H1 (cell line): ENCODE results near the gene ESRRB. TPM values are rescaled to one million over a fixed set of nuclear protein-coding genes. Genes with fewer than 3 reads are reported as not detected.

Experiments used
- CTCF ChIA-PET: fragments of 300-600 bp; sonication (Branson Sonifier 250); formaldehyde crosslinking; loops from one replicate; lab custom pipeline; 2021; ENCODE audit not compliant: partially characterized antibody; lab: Charles Lee
- POLR2A ChIA-PET: fragments of 300-600 bp; sonication (Branson Sonifier 250); formaldehyde crosslinking; loops from one replicate; lab custom pipeline; 2021; ENCODE audit warnings: inconsistent platforms; ENCODE audit not compliant: partially characterized antibody; lab: Charles Lee
- DNase-seq, 2 experiments: peaks; one replicate each; pipeline versions ENCODE4 v3.0.0 to v3.0.0-alpha.2; 2010 to 2022; ENCODE audit warnings: low spot score in 2 of 2, low read depth in 1 of 2, mixed read lengths in 1 of 2
- FAIRE-seq: peaks from 2 replicates; lab custom pipeline; 2011; peaks lifted over from hg19 to GRCh38; lab: Jason Lieb, UNC
- H2AFZ ChIP-seq: 2 replicates; pipeline ENCODE4 v1.8.1; 2012; ENCODE audit warnings: low read length, inconsistent platforms
- H2AK5ac ChIP-seq: 2 replicates; pipeline ENCODE4 v1.6.1; 2013; ENCODE audit warnings: low read depth, low read length
- H2BK120ac ChIP-seq: replicated peaks from 2 replicates; pipeline ENCODE3; 2013; ENCODE audit warnings: low read depth, low read length, inconsistent platforms
- H2BK12ac ChIP-seq: 2 replicates; pipeline ENCODE4 v1.6.1; 2013; ENCODE audit warnings: low read depth, low read length
- H2BK15ac ChIP-seq: 2 replicates; pipeline ENCODE4 v1.6.1; 2013; ENCODE audit warnings: low read length
- H2BK20ac ChIP-seq: 2 replicates; pipeline ENCODE4 v1.6.1; 2013; ENCODE audit warnings: low read length
- H2BK5ac ChIP-seq: 2 replicates; pipeline ENCODE4 v1.6.1; 2013; ENCODE audit warnings: low read depth, low read length
- H3K14ac ChIP-seq: 2 replicates; pipeline ENCODE4 v1.6.1; 2013; ENCODE audit warnings: inconsistent platforms; ENCODE audit not compliant: insufficient read length
- H3K18ac ChIP-seq: 2 replicates; pipeline ENCODE4 v1.6.1; 2013; ENCODE audit warnings: low read length; ENCODE audit errors: extremely low read depth
- H3K23ac ChIP-seq: 2 replicates; pipeline ENCODE4 v1.6.1; 2013; ENCODE audit warnings: inconsistent platforms; ENCODE audit not compliant: insufficient read length
- H3K23me2 ChIP-seq: 2 replicates; pipeline ENCODE4 v1.6.1; 2013; ENCODE audit warnings: low read depth, low read length
- H3K27ac ChIP-seq: 2 replicates; pipeline ENCODE4 v1.6.1; 2011; ENCODE audit warnings: low read depth, low read length, inconsistent platforms
- H3K27me3 ChIP-seq, 4 experiments: replicated peaks in 1 of 4; 1 replicate in 1 of 4; 2 replicates in 3 of 4; pipeline versions ENCODE4 v1.6.1 to v1.8.1; 2011 to 2013; ENCODE audit warnings: low read length in 3 of 4, mild to moderate bottlenecking in 3 of 4, inconsistent platforms in 2 of 4, mixed read lengths in 2 of 4, moderate library complexity in 1 of 4; ENCODE audit not compliant: control insufficient read depth in 3 of 4, insufficient read depth in 3 of 4; ENCODE audit errors: extremely low read depth in 1 of 4
- H3K36me3 ChIP-seq, 4 experiments: 2 replicates each; pipeline versions ENCODE4 v1.6.1 to v1.8.1; 2011 to 2013; ENCODE audit warnings: mild to moderate bottlenecking in 4 of 4, low read length in 3 of 4, moderate library complexity in 2 of 4, control low read depth in 1 of 4, inconsistent platforms in 1 of 4; ENCODE audit not compliant: insufficient read depth in 4 of 4, control insufficient read depth in 2 of 4
- H3K4ac ChIP-seq: replicated peaks from 2 replicates; pipeline ENCODE3; 2013; ENCODE audit warnings: low read length, low read depth, mixed read lengths, inconsistent platforms; ENCODE audit not compliant: insufficient read length
- H3K4me1 ChIP-seq, 4 experiments: replicated peaks in 1 of 4; 1 replicate in 1 of 4; 2 replicates in 3 of 4; pipeline versions ENCODE4 v1.6.1 to v1.8.1; 2011 to 2013; ENCODE audit warnings: low read length in 3 of 4, inconsistent platforms in 2 of 4, mixed read lengths in 1 of 4; ENCODE audit not compliant: insufficient read depth in 4 of 4, control insufficient read depth in 3 of 4
- H3K4me2 ChIP-seq, 2 experiments: 2 replicates each; pipeline versions ENCODE4 v1.6.1 to v1.8.1; 2011 to 2013; ENCODE audit warnings: low read depth in 2 of 2, low read length in 2 of 2, control low read depth in 1 of 2, inconsistent platforms in 1 of 2, mild to moderate bottlenecking in 1 of 2; ENCODE audit not compliant: insufficient read depth in 1 of 2
- H3K4me3 ChIP-seq, 4 experiments: fragments of 200-600, 300-600 bp in 1 of 4; sonication (generic), shearing (Covaris generic), sonication (Bioruptor Twin) in 1 of 4; 2 replicates each; pipeline versions ENCODE4 v1.5.1 to v1.8.1; 2011 to 2016; ENCODE audit warnings: low read length in 4 of 4, low read depth in 3 of 4, control low read depth in 2 of 4, inconsistent platforms in 2 of 4, mild to moderate bottlenecking in 2 of 4, mixed read lengths in 1 of 4, moderate library complexity in 1 of 4; ENCODE audit not compliant: insufficient read depth in 2 of 4; ENCODE audit errors: extremely low read depth in 1 of 4
- H3K56ac ChIP-seq: replicated peaks from 2 replicates; pipeline ENCODE3; 2013; ENCODE audit warnings: low read depth, mild to moderate bottlenecking, mixed read lengths, low read length, inconsistent platforms; ENCODE audit not compliant: insufficient read length
- H3K79me1 ChIP-seq: 2 replicates; pipeline ENCODE4 v1.6.1; 2013; ENCODE audit warnings: low read depth, low read length, control low read depth
- H3K79me2 ChIP-seq, 2 experiments: 2 replicates each; pipeline versions ENCODE4 v1.6.1 to v1.8.1; 2012 to 2013; ENCODE audit warnings: low read length in 2 of 2, mild to moderate bottlenecking in 2 of 2, inconsistent platforms in 1 of 2; ENCODE audit not compliant: insufficient read depth in 2 of 2, control insufficient read depth in 1 of 2
- H3K9ac ChIP-seq, 4 experiments: replicated peaks in 1 of 4; 1 replicate in 1 of 4; 2 replicates in 3 of 4; pipeline versions ENCODE4 v1.6.1 to v1.8.1; 2011 to 2013; ENCODE audit warnings: low read depth in 3 of 4, low read length in 3 of 4, control low read depth in 2 of 4, mild to moderate bottlenecking in 2 of 4, moderate library complexity in 2 of 4, inconsistent platforms in 1 of 4; ENCODE audit errors: extremely low read depth in 1 of 4
- H3K9me3 ChIP-seq, 2 experiments: 2 replicates each; pipeline versions ENCODE4 v1.6.1 to v1.8.1; 2012 to 2013; ENCODE audit warnings: mild to moderate bottlenecking in 2 of 2, moderate library complexity in 2 of 2, control low read depth in 1 of 2, inconsistent platforms in 1 of 2, low read depth in 1 of 2, low read length in 1 of 2, mixed read lengths in 1 of 2; ENCODE audit not compliant: insufficient read depth in 2 of 2
- H4K20me1 ChIP-seq, 2 experiments: replicated peaks in 1 of 2; 2 replicates each; pipeline versions ENCODE3 to v1.8.1; 2011 to 2013; ENCODE audit warnings: inconsistent platforms in 2 of 2, low read length in 2 of 2, mild to moderate bottlenecking in 1 of 2; ENCODE audit not compliant: insufficient read depth in 2 of 2, control insufficient read depth in 1 of 2
- H4K5ac ChIP-seq: 2 replicates; pipeline ENCODE4 v1.6.1; 2013; ENCODE audit warnings: low read length, low read depth, mixed read lengths, inconsistent platforms; ENCODE audit not compliant: insufficient read length
- H4K8ac ChIP-seq: 2 replicates; pipeline ENCODE4 v1.8.0; 2013; ENCODE audit warnings: mild to moderate bottlenecking, moderate library complexity, low read length, inconsistent platforms; ENCODE audit not compliant: insufficient read depth; ENCODE audit errors: extremely low read depth
- H4K91ac ChIP-seq: replicated peaks from 2 replicates; pipeline ENCODE3; 2013; ENCODE audit warnings: low read length, mixed read lengths, inconsistent platforms; ENCODE audit not compliant: insufficient read length
- ASH2L ChIP-seq: fragments of 200-600, 300-600 bp; sonication (generic); IDR thresholded peaks from one replicate; pipeline ENCODE4 v1.7.1; 2017; ENCODE audit warnings: low read length
- ATF3 ChIP-seq: IDR thresholded peaks from 2 replicates; pipeline ENCODE4 v1.6.1; 2011; ENCODE audit warnings: low read depth, mild to moderate bottlenecking, low read length; ENCODE audit not compliant: insufficient read depth
- BCL11A ChIP-seq, 2 experiments: IDR thresholded peaks; one replicate each; pipeline ENCODE4 v1.6.1; 2011; ENCODE audit warnings: low read depth in 2 of 2, low read length in 2 of 2, mild to moderate bottlenecking in 2 of 2
- CEBPB ChIP-seq: IDR thresholded peaks from 2 replicates; pipeline ENCODE4 v1.6.1; 2012; ENCODE audit warnings: low read depth, low read length
- FOSL1 ChIP-seq: IDR thresholded peaks from 2 replicates; pipeline ENCODE4 v1.6.1; 2011; ENCODE audit warnings: mild to moderate bottlenecking, low read depth, low read length, moderate library complexity; ENCODE audit not compliant: insufficient read depth
- RBBP5 ChIP-seq: IDR thresholded peaks from 2 replicates; pipeline ENCODE4 v1.7.1; 2012; ENCODE audit warnings: low read depth, mild to moderate bottlenecking, inconsistent platforms, low read length, moderate library complexity, borderline replicate concordance
- RFX5 ChIP-seq: IDR thresholded peaks from 2 replicates; pipeline ENCODE4 v1.6.1; 2011; ENCODE audit warnings: low read depth, low read length, improper control_type of control experiment, borderline replicate concordance
- RNF2 ChIP-seq: fragments of 200-900, 300-1000 bp; sonication (generic); IDR thresholded peaks from 2 replicates; pipeline ENCODE4 v1.7.1; 2016; ENCODE audit warnings: borderline replicate concordance, low read depth, mild to moderate bottlenecking, antibody characterized with exemption, low read length; ENCODE audit not compliant: poor library complexity, severe bottlenecking; ENCODE audit errors: missing control alignments
- WGBS, 2 experiments: shearing (Covaris generic) in 1 of 2; methylation state at CpG; one replicate each; pipeline versions ENCODE4 v1.1.6 to v1.1.7; 2013 to 2015; ENCODE audit warnings: low lambda C conversion rate in 2 of 2, mixed read lengths in 2 of 2, inconsistent platforms in 1 of 2, low coverage in 1 of 2, missing lambda C conversion rate in 1 of 2; ENCODE audit not compliant: insufficient replicate concordance in 2 of 2, insufficient coverage in 1 of 2, insufficient read length in 1 of 2; ENCODE audit errors: extremely low coverage in 1 of 2, missing lambda C conversion rate in 1 of 2; 5-methylcytosine and 5-hydroxymethylcytosine counted together
- polyA plus RNA-seq, 7 experiments: library from polyadenylated mRNA; depleted of rRNA in 3 of 7; stranded (reverse) in 5 of 7; unstranded in 2 of 7; fragments of >200 nt in 5 of 7; fragments of 200-250 nt in 2 of 7; gene quantifications; 1 replicate in 5 of 7; 2 replicates in 1 of 7; 4 replicates in 1 of 7; pipeline versions ENCODE4 v1.2.1 to v1.2.3, GENCODE V29; 2011 to 2013; ENCODE audit warnings: missing spikeins in 2 of 7, mixed read lengths in 2 of 7
- total RNA-seq: library from RNA; stranded (reverse); fragmentation: NEBNext Ultra II Directional; extraction: Animal tissue kit (Norgen Biotek cat#: 25700); gene quantifications from 2 replicates; pipeline ENCODE4 v1.2.1, GENCODE V29; 2021

The ESRRB gene
- total and polyA plus RNA-seq, 2 of the 8 experiments (the other 6 are each of a cell fraction or from before 2014, with no cell fraction given), result 0.29 to 0.45 TPM

DNA sequence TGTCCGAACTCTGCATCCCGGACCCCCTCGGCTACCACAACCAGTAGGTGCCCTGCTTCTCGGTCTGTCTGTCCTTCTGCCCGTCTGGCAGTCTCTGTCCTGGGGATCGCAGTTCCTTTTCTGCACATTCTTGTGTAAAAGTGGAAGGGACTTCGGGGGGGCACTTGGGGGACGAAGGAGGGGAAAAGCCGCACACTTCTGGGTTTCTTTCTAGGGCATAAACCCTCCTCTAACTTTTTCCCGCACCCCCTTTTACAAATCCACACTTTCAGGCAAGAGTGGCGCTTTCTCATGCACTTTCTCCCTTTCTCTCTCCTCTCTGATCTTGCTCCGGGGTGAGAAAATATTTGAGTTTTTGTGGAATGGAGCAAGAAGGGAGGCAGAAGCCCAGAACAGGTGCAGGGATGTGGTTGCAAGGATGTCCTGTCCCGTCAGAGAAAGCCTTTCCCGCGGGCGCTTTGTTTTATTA lies 506 bp downstream of the ESRRB start:
- peak overlapping the region; percentile 94 to 97 for H3K4me2 ChIP-seq
- no peak overlapping the region for H2BK5ac ChIP-seq
- H3K56ac ChIP-seq, result no peak overlapping the region
- peaks cover 0 to 2% of the 10 kb centered on the region in 2 experiments for H4K20me1 ChIP-seq
- H4K5ac ChIP-seq, result no peak overlapping the region
- no peak for FAIRE-seq
- DNase-seq, result no peak
- peak; percentile 58 for TF ChIP-seq ASH2L
- no peak for TF ChIP-seq RFX5
- TF ChIP-seq ATF3, result no peak
- 0 out of 2 replicates have a peak, but pooled peaks have one; percentile 13 for TF ChIP-seq RBBP5
- no peak for TF ChIP-seq FOSL1
- TF ChIP-seq RNF2, result peak; percentile 92
- no peak for TF ChIP-seq CEBPB
- no peak for TF ChIP-seq BCL11A (IDR thresholded peaks at IDR 0.05; ENCODE audit: low read depth in 2 of 2, low read length in 2 of 2)
- TF ChIP-seq, all 59 proteins: peak for 3
- no peak overlapping the region for H3K14ac ChIP-seq
- H2AK5ac ChIP-seq, result no peak overlapping the region
- H2BK15ac ChIP-seq, result no peak overlapping the region
- H3K27me3 ChIP-seq, result peaks cover 28 to 59% (median 50%) of the 10 kb centered on the region in 4 experiments
- H4K8ac ChIP-seq, result no peak overlapping the region
- H3K23ac ChIP-seq, result no peak overlapping the region
- H2AFZ ChIP-seq, result peak overlapping the region; percentile 17; the same call in 1 of the 2 replicates
- no peak overlapping the region for H2BK12ac ChIP-seq
- no peak overlapping the region for H3K4ac ChIP-seq
- H4K91ac ChIP-seq, result no peak overlapping the region
- ChIA-PET CTCF (interaction anchor here (0.6 to 2.0 kb wide), 6 partner anchors 24 to 270 kb away, joined by 3 to 6 read pairs (median 3); no protein-coding TSS in a partner anchor), POLR2A (no interaction called here)
- H3K23me2 ChIP-seq, result peaks cover 11% of the 10 kb centered on the region; the same call in 1 of the 2 replicates
- H3K9me3 ChIP-seq, result no peaks in the 10 kb centered on the region
- no peak overlapping the region for H3K27ac ChIP-seq
- no peak overlapping the region for H2BK20ac ChIP-seq
- 0 out of 7 replicates have a peak overlapping the region, but pooled peaks of 1 of the 4 experiments have one; percentile 11 for H3K9ac ChIP-seq
- peaks cover 0 to 5% (median 3%) of the 10 kb centered on the region in 4 experiments; a peak in 3 of 7 replicates for H3K4me1 ChIP-seq
- WGBS, 2 experiments, result 2% methylated on average over 14 of the region's 16 CpGs; no CpG with 5 or more reads in 1 of the 2 experiments
- no peaks in the 10 kb centered on the region for H3K79me1 ChIP-seq
- H3K4me3 ChIP-seq, result peak overlapping the region; percentile 61 to 83 (median 72)
- H2BK120ac ChIP-seq, result no peak overlapping the region
- H3K79me2 ChIP-seq, result no peaks in the 10 kb centered on the region
- peaks cover 0 to 6% (median 0%) of the 10 kb centered on the region in 4 experiments; a peak in 1 of 8 replicates for H3K36me3 ChIP-seq
- H3K18ac ChIP-seq, result no peak overlapping the region
